K562 (cell line): Measurements from ENCODE around the gene NACAD.

Source experiments
- BRCA1 ChIP-seq, 2 experiments: fragments of 450-650 bp in 1 of 2; sonication (generic) in 1 of 2; formaldehyde crosslinking in 1 of 2; IDR thresholded peaks; 2 replicates each; pipeline versions ENCODE4 v1.5.0 to v1.6.1; 2017 to 2020; ENCODE audit warnings: mild to moderate bottlenecking in 1 of 2, missing genetic modification reagents in 1 of 2
- ETV6 ChIP-seq, 3 experiments: fragments of 150-350 bp in 1 of 3; sonication (generic) in 1 of 3; formaldehyde crosslinking in 1 of 3; IDR thresholded peaks; 2 replicates each; pipeline versions ENCODE4 v1.6.1 to v1.8.0; 2014 to 2022; ENCODE audit warnings: borderline replicate concordance in 2 of 3, low read depth in 2 of 3, antibody characterized with exemption in 1 of 3, low read length in 1 of 3, mild to moderate bottlenecking in 1 of 3, missing genetic modification reagents in 1 of 3
- FOXM1 ChIP-seq, 2 experiments: fragments of 450-650 bp in 1 of 2; sonication (generic) in 1 of 2; formaldehyde crosslinking in 1 of 2; IDR thresholded peaks; 2 replicates each; pipeline versions ENCODE4 v1.6.1 to v1.9.0; 2017 to 2022; ENCODE audit warnings: low read depth in 2 of 2, mild to moderate bottlenecking in 2 of 2, missing genetic modification reagents in 1 of 2, moderate library complexity in 1 of 2
- NR2C2 ChIP-seq, 2 experiments: fragments of 200-800 bp in 1 of 2; sonication (Bioruptor generic) in 1 of 2; sonication (generic) in 1 of 2; formaldehyde crosslinking in 1 of 2; IDR thresholded peaks; 2 replicates each; pipeline versions ENCODE4 v1.6.1 to v1.8.0; 2016 to 2022; ENCODE audit warnings: mild to moderate bottlenecking in 1 of 2, missing compliant biosample characterization in 1 of 2, missing genetic modification characterization in 1 of 2, missing genetic modification reagents in 1 of 2
- PHTF2 ChIP-seq: fragments of 250-450 bp; sonication (Bioruptor Pico); IDR thresholded peaks from 2 replicates; pipeline ENCODE4 v1.5.0; 2021; ENCODE audit warnings: mild to moderate bottlenecking
- POLR2A ChIP-seq: fragments of 450-650 bp; conservative IDR thresholded peaks from 2 replicates; pipeline ENCODE4 v1.6.1; 2016
- POLR3G ChIP-seq: IDR thresholded peaks from 2 replicates; pipeline ENCODE4 v1.6.1; 2011; ENCODE audit not compliant: insufficient read length, insufficient replicate concordance; ENCODE audit errors: extremely low read depth
- USF2 ChIP-seq: sonication (generic); formaldehyde crosslinking; IDR thresholded peaks from 2 replicates; pipeline ENCODE4 v1.5.0; 2020; ENCODE audit warnings: missing genetic modification reagents
- ZC3H4 ChIP-seq: sonication (generic); formaldehyde crosslinking; IDR thresholded peaks from 2 replicates; pipeline ENCODE4 v1.9.0; 2021; ENCODE audit warnings: missing genetic modification reagents, borderline replicate concordance
- ZNF274 ChIP-seq: IDR thresholded peaks from 2 replicates; pipeline ENCODE4 v1.6.1; 2011; ENCODE audit warnings: low read depth, mild to moderate bottlenecking, low read length, moderate library complexity, borderline replicate concordance
- TF ChIP-seq, protein P1 (sequence below): fragments of 250-450 bp; sonication (Bioruptor Pico); IDR thresholded peaks from 2 replicates; pipeline ENCODE4 v1.4.0; 2020; ENCODE audit warnings: mild to moderate bottlenecking, moderate library complexity
- TF ChIP-seq, protein P2 (sequence below): sonication (generic); formaldehyde crosslinking; IDR thresholded peaks from 2 replicates; pipeline ENCODE4 v1.8.1; 2023; ENCODE audit warnings: mild to moderate bottlenecking, missing genetic modification reagents, moderate library complexity

DNA sequence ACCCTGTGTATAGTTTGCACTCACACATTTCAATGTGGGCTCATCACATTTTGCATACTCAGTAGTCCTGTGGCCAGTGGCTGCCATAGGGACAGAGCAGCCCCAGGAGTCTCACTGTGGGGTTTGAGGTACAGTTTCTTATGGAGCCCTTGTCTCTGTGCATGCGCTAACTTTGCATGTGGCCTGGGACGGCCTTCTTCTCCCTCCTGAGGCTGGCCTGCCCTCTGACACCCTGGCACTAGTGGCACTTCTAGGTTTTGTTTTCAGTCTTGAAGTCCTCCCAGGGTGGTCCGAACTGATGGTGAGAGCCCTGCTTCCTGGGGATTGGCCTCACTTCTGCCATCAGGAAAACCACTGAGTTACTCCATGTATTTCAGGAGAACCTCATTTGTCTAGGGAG lies 21.2 kb downstream of the NACAD start:
- TF ChIP-seq NR2C2 (CRISPR knock-in tag; IDR thresholded peaks at IDR 0.05): no peak
- TF ChIP-seq NR2C2 (tag; IDR thresholded peaks at IDR 0.05): no peak
- no peak for TF ChIP-seq BRCA1 (IDR thresholded peaks at IDR 0.05)
- TF ChIP-seq BRCA1 (CRISPR knock-in tag; IDR thresholded peaks at IDR 0.05): no peak
- no peak for TF ChIP-seq USF2 (CRISPR knock-in tag)
- TF ChIP-seq ZC3H4 (CRISPR knock-in tag): no peak
- no peak for TF ChIP-seq ZNF274
- no peak for TF ChIP-seq FOXM1 (IDR thresholded peaks at IDR 0.05; ENCODE audit: low read depth)
- TF ChIP-seq FOXM1 (CRISPR knock-in tag; IDR thresholded peaks at IDR 0.05; ENCODE audit: low read depth): no peak
- TF ChIP-seq, protein P1, sequence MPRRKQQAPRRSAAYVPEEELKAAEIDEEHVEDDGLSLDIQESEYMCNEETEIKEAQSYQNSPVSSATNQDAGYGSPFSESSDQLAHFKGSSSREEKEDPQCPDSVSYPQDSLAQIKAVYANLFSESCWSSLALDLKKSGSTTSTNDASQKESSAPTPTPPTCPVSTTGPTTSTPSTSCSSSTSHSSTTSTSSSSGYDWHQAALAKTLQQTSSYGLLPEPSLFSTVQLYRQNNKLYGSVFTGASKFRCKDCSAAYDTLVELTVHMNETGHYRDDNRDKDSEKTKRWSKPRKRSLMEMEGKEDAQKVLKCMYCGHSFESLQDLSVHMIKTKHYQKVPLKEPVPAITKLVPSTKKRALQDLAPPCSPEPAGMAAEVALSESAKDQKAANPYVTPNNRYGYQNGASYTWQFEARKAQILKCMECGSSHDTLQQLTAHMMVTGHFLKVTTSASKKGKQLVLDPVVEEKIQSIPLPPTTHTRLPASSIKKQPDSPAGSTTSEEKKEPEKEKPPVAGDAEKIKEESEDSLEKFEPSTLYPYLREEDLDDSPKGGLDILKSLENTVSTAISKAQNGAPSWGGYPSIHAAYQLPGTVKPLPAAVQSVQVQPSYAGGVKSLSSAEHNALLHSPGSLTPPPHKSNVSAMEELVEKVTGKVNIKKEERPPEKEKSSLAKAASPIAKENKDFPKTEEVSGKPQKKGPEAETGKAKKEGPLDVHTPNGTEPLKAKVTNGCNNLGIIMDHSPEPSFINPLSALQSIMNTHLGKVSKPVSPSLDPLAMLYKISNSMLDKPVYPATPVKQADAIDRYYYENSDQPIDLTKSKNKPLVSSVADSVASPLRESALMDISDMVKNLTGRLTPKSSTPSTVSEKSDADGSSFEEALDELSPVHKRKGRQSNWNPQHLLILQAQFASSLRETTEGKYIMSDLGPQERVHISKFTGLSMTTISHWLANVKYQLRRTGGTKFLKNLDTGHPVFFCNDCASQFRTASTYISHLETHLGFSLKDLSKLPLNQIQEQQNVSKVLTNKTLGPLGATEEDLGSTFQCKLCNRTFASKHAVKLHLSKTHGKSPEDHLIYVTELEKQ (CRISPR knock-in tag): no peak
- no peak for TF ChIP-seq PHTF2 (CRISPR knock-in tag)
- TF ChIP-seq, protein P2, sequence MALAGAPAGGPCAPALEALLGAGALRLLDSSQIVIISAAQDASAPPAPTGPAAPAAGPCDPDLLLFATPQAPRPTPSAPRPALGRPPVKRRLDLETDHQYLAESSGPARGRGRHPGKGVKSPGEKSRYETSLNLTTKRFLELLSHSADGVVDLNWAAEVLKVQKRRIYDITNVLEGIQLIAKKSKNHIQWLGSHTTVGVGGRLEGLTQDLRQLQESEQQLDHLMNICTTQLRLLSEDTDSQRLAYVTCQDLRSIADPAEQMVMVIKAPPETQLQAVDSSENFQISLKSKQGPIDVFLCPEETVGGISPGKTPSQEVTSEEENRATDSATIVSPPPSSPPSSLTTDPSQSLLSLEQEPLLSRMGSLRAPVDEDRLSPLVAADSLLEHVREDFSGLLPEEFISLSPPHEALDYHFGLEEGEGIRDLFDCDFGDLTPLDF (CRISPR knock-in tag): no peak
- no peak for TF ChIP-seq ETV6 (IDR thresholded peaks at IDR 0.05; ENCODE audit: borderline replicate concordance in 1 of 2, low read depth in 2 of 2, low read length in 1 of 2)
- no peak for TF ChIP-seq ETV6 (CRISPR knock-in tag; IDR thresholded peaks at IDR 0.05; ENCODE audit: borderline replicate concordance)
- TF ChIP-seq POLR2A: no peak
- no peak for TF ChIP-seq POLR3G
